ENCODE data around the gene SLC1A7.

SLC1A7 gene

DNA sequence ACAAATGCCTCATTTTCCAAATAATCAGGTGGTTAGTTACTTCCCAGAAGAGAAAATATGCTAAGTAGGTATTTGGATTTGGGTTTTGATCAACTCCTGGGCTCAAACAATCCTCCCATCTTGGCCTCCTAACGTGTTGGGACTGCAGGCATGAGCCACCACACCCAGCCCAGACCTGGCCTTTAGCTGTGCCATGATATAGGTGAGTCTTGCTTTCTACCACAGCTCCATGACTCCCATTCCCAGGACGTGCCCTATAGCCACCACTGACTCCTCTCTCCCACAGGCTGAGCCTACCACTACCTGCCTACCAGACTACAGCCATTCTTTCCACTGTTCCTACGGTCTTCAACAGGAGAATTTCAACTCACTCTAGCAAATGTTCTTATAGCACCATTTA is 1.8 kb upstream of the SLC1A7 start:
- TF ChIP-seq, protein P1, sequence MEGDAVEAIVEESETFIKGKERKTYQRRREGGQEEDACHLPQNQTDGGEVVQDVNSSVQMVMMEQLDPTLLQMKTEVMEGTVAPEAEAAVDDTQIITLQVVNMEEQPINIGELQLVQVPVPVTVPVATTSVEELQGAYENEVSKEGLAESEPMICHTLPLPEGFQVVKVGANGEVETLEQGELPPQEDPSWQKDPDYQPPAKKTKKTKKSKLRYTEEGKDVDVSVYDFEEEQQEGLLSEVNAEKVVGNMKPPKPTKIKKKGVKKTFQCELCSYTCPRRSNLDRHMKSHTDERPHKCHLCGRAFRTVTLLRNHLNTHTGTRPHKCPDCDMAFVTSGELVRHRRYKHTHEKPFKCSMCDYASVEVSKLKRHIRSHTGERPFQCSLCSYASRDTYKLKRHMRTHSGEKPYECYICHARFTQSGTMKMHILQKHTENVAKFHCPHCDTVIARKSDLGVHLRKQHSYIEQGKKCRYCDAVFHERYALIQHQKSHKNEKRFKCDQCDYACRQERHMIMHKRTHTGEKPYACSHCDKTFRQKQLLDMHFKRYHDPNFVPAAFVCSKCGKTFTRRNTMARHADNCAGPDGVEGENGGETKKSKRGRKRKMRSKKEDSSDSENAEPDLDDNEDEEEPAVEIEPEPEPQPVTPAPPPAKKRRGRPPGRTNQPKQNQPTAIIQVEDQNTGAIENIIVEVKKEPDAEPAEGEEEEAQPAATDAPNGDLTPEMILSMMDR (IDR thresholded peaks at IDR 0.05; ENCODE audit: low read depth, low read length): no peak

DNA sequence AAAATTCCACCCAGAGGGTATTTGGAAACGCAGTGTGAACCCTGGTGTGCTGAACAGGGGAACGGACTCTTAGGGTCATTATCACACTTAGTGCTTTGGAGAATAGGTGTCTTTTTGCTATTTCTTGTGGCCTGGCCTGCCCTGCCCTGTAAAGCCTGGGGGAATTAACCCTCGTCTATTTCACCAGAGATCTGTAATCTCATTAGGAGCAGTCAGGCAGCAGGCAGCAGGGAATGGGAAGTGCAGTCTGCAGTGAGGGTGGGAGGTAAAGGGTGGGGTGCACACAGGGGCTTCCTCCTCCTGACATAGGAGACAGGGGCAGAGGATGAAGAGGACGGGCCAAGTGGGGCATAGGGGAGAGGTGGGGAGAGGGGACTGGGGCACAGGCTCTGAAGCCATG is 1.1 kb upstream of the SLC1A7 start:
- TF ChIP-seq, protein P1 (IDR thresholded peaks at IDR 0.05; ENCODE audit: low read depth, low read length): no peak
- no peak overlapping the region for H3K4me3 ChIP-seq (replicated peaks in 1 of 2; ENCODE audit: low read depth in 2 of 2, low read length in 2 of 2)
- DNase-seq (ENCODE audit: low read depth in 2 of 2): no peak

More for the DNA sequence above, 1.8 kb upstream of the SLC1A7 start:
- no peak overlapping the region for H3K4me3 ChIP-seq (replicated peaks in 1 of 2; ENCODE audit: low read depth in 2 of 2, low read length in 2 of 2)
- DNase-seq (ENCODE audit: low read depth in 2 of 2): no peak

DNA sequence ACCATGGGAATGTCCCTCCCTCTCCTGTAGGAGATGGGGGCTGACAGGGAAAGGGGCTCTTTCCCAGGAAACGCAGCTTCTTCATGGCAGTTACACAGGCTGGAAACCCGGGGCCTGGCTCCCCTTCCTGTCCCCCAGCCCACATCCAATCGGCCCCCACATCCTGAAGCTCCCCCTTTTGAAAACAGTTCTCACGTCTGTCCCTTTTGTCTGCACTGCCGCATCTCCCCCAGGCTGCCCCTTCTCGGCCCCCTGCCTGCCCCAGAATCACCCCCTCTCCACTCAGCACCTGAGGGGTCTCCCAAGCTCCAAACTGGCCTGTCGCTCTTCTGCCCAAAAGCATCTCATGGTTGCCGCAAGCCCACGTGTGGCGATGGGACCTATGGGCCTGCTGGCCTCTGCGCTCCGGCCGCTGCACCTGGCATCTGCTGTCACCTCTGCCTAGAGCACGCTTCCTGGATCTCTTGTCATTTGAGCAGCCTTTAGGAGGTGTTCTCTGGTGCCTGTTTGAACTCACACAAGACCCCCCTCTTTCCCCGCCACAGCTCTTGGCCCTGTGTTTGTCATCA is 867 bp downstream of the SLC1A7 start:
- no peak for DNase-seq (ENCODE audit: low read depth in 2 of 2)

DNA sequence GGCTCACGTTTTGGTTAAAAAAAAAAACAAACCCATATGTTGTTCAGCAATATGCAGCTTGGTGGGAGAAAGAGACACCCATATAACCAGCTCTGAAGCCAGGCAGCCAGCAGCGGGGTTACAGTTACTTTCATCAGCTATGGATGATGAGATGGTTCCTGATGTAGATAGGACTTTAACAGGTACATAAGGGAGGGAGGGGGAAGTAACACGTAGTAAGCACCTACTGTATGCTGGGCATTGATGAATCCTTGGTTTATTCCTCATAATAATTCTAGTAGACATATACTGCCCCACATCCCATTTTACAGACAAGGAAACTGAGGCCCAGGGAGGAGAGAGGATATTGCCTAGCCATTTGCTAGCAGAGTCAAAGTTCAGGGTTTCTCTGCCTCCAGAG is 2.0 kb downstream of the SLC1A7 start:
- no peak for DNase-seq (ENCODE audit: low read depth in 2 of 2)
- no peak overlapping the region for H3K4me3 ChIP-seq (replicated peaks in 1 of 2; ENCODE audit: low read depth in 2 of 2, low read length in 2 of 2)
- TF ChIP-seq, protein P1 (IDR thresholded peaks at IDR 0.05; ENCODE audit: low read depth, low read length): no peak

More for the DNA sequence above, 867 bp downstream of the SLC1A7 start:
- TF ChIP-seq, protein P1 (IDR thresholded peaks at IDR 0.05; ENCODE audit: low read depth, low read length): no peak
- H3K4me3 ChIP-seq (replicated peaks in 1 of 2; ENCODE audit: low read depth in 2 of 2, low read length in 2 of 2): no peak overlapping the region

DNA sequence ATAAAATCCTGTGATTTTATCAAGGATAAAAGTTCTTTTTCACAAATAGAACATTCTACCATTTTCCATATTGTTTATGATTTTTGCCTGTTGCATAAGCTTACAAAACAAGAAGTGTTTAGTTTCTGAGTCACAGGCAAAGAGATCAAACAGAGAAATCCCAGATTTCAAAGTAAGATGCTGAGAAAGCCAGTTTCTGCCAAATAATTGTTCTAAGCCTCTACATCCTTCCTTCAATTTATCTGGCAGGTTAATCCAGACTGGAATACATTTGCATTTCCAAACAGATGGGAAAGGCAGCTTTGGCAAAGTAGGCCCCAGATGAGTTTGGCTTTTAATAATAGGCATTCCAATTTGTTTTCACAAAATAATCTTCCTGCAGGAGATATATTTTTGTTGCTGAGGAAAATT is 2.5 kb downstream of the SLC1A7 start:
- DNase-seq (ENCODE audit: low read depth in 2 of 2): peak; percentile 78 to 79
- no peak overlapping the region for H3K4me3 ChIP-seq (replicated peaks in 1 of 2; ENCODE audit: low read depth in 2 of 2, low read length in 2 of 2)

DNA sequence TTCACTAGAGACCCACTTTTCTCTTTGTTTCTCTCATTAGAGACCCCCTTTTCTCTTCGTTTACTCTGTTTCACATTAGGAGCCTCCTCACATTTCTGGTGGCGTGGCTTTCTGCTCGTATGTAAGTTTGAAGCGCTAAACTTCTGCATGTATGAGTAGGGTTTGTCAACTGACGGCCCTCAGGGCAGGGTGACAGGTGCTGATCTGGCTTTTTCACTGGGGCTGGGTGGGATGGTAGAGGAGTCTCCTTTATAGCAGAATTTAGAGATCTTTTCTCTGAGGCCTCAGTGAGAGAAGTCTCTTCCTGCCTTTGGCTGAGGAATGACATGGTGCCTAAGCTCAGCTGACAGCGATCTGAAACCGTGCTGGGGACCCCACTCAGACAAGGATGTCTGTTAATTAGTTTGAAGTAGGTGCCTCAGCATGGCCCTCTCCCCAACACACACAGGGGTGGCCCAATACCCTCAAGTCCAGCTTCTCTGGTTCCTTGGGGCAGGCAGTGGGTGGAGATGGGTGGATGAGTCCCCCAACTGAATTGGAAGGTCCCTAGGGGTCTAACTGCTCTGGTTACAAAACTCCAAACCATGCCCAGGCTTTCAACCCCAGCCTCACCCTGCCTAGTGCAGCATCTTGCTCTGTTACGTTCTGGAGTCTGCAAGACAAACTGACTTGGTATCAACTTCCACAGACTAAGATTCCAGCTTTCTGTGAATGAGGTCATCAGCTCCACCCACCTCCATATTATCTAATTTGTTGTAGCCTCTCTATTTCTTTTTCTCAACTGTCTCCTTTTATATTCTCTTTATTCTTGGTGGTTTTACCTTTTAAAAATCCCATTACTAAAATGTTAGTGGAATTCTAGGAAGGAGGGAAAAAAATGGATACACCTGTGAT is 3.2 kb downstream of the SLC1A7 start:
- no peak overlapping the region for H3K4me3 ChIP-seq (replicated peaks in 1 of 2; ENCODE audit: low read depth in 2 of 2, low read length in 2 of 2)
- peak in 1 of 2 donors; percentile 19 for DNase-seq (ENCODE audit: low read depth in 2 of 2)
- TF ChIP-seq, protein P1 (IDR thresholded peaks at IDR 0.05; ENCODE audit: low read depth, low read length): no peak

More for the DNA sequence above, 2.5 kb downstream of the SLC1A7 start:
- TF ChIP-seq, protein P1 (IDR thresholded peaks at IDR 0.05; ENCODE audit: low read depth, low read length): no peak
